Caco-2 (cell line): ENCODE measurements around the gene TNPO3. TPM values are rescaled to one million over a fixed set of nuclear protein-coding genes. Genes with fewer than 3 reads are reported as not detected.
"Not testable (repeated sequence)": the region's sequence is repeated elsewhere in the genome, so short reads cannot be mapped to it uniquely, and the experiment has no call there.

Experiments used
- BruUV-seq: library from RNA; stranded (reverse); fragments of 400-500 nt; replicated peaks from 2 replicates; lab custom pipeline; 2021; lab: Mats Ljungman, UMichigan
- CTCF ChIA-PET: fragments of 300-600 bp; sonication (Branson Sonifier 250); formaldehyde crosslinking; loops from one replicate; lab custom pipeline; 2022; ENCODE audit warnings: antibody characterized with exemption; lab: Charles Lee
- POLR2A ChIA-PET: fragments of 300-600 bp; sonication (Branson Sonifier 250); formaldehyde crosslinking; loops from one replicate; lab custom pipeline; 2022; ENCODE audit warnings: antibody characterized with exemption; lab: Charles Lee
- DNase-seq, 2 experiments: peaks; one replicate each; pipeline versions ENCODE4 v3.0.0 to v3.0.0-alpha.2; 2020 to 2022
- H3K27me3 ChIP-seq: replicated peaks from 2 replicates; pipeline ENCODE4 v1.6.0; 2011; ENCODE audit warnings: low read length; ENCODE audit not compliant: control insufficient read depth, insufficient read depth
- H3K36me3 ChIP-seq: 2 replicates; pipeline ENCODE4 v1.5.1; 2011; ENCODE audit warnings: low read length; ENCODE audit not compliant: control insufficient read depth, insufficient read depth
- H3K4me1 ChIP-seq: fragments of 250-450 bp; sonication (Bioruptor Pico); 2 replicates; pipeline ENCODE4 v1.5.1; 2020; ENCODE audit warnings: mild to moderate bottlenecking
- H3K4me3 ChIP-seq: 2 replicates; pipeline ENCODE4 v1.5.1; 2011; ENCODE audit warnings: low read depth, mild to moderate bottlenecking, control low read depth, low read length
- H3K9me3 ChIP-seq: fragments of 250-450 bp; sonication (Bioruptor Pico); 2 replicates; pipeline ENCODE4 v1.5.1; 2020; ENCODE audit warnings: mild to moderate bottlenecking, moderate library complexity
- H3K27ac Mint-ChIP-seq: one replicate; pipeline ENCODE4 v1.8.0; 2022; ENCODE audit warnings: mixed read lengths; ENCODE audit not compliant: unreplicated experiment
- H3K27me3 Mint-ChIP-seq: one replicate; pipeline ENCODE4 v1.8.0; 2022; ENCODE audit warnings: mixed read lengths; ENCODE audit not compliant: insufficient read depth, unreplicated experiment
- H3K36me3 Mint-ChIP-seq: one replicate; pipeline ENCODE4 v1.8.0; 2022; ENCODE audit warnings: mild to moderate bottlenecking, mixed read lengths; ENCODE audit not compliant: insufficient read depth, unreplicated experiment
- H3K4me1 Mint-ChIP-seq: one replicate; pipeline ENCODE4 v1.8.0; 2022; ENCODE audit warnings: low read depth, mixed read lengths; ENCODE audit not compliant: unreplicated experiment
- H3K4me3 Mint-ChIP-seq: one replicate; pipeline ENCODE4 v1.8.0; 2022; ENCODE audit warnings: mild to moderate bottlenecking, moderate library complexity, mixed read lengths; ENCODE audit not compliant: unreplicated experiment
- H3K9me3 Mint-ChIP-seq: one replicate; pipeline ENCODE4 v1.8.0; 2022; ENCODE audit warnings: mixed read lengths; ENCODE audit not compliant: unreplicated experiment
- CTCF ChIP-seq, 2 experiments: fragments of 200-600 bp in 1 of 2; IDR thresholded peaks; 1 replicate in 1 of 2; 2 replicates in 1 of 2; pipeline versions ENCODE4 v1.5.1 to v1.8.0; 2011 to 2022; ENCODE audit warnings: antibody characterized with exemption in 1 of 2, control low read depth in 1 of 2, inconsistent platforms in 1 of 2, low read depth in 1 of 2, low read length in 1 of 2, mild to moderate bottlenecking in 1 of 2, moderate library complexity in 1 of 2; ENCODE audit not compliant: insufficient read depth in 1 of 2, severe bottlenecking in 1 of 2, unreplicated experiment in 1 of 2
- intact Hi-C: fragments of 100-400 bp; cut with micrococcal nuclease; formaldehyde crosslinking; loops from one replicate; pipeline ENCODE4 v1.10.0; 2022; ENCODE audit not compliant: unreplicated experiment
- total RNA-seq: library from RNA; stranded (reverse); gene quantifications from 2 replicates; pipeline ENCODE4 v1.2.3, GENCODE V29; 2022

The TNPO3 gene
- total RNA-seq, 1 experiment from 2014 or later, result 59.8 TPM

- Mint-ChIP-seq H3K4me1 (peaks cover 7% of the 10 kb centered on the region), H3K9me3 (no peaks in the 10 kb centered on the region), H3K4me3 (no peak overlapping the region), H3K27ac (no peak overlapping the region), H3K36me3 (peaks cover 17% of the 10 kb centered on the region), H3K27me3 (no peaks in the 10 kb centered on the region)
- no peak for DNase-seq
- intact Hi-C loops, result no loop called here
- BruUV-seq, result no TSS peak
- Histone ChIP-seq H3K4me3 (no peak overlapping the region), H3K36me3 (no peaks in the 10 kb centered on the region), H3K27me3 (no peaks in the 10 kb centered on the region), H3K4me1 (no peaks in the 10 kb centered on the region), H3K9me3 (no peaks in the 10 kb centered on the region)
- no peak for TF ChIP-seq CTCF (IDR thresholded peaks at IDR 0.05; ENCODE audit: insufficient read depth in 1 of 2, low read depth in 1 of 2, low read length in 1 of 2, severe bottlenecking in 1 of 2, unreplicated experiment in 1 of 2)
- POLR2A ChIA-PET, result no interaction called here
- CTCF ChIA-PET, result no interaction called here
Measured at GRCh38 chr7:129041142-129042085, 13.5 kb downstream of the TNPO3 start.

GRCh38 chr7:129038468-129038867 lies 16.4 kb downstream of the TNPO3 start:
- BruUV-seq, H3K4me1 ChIP-seq, DNase-seq, H3K9me3 ChIP-seq, H3K4me3 ChIP-seq, H3K27ac Mint-ChIP-seq, intact Hi-C loops, H3K36me3 ChIP-seq, H3K27me3 Mint-ChIP-seq, H3K4me3 Mint-ChIP-seq, H3K4me1 Mint-ChIP-seq, POLR2A ChIA-PET, H3K27me3 ChIP-seq, CTCF ChIA-PET, H3K9me3 Mint-ChIP-seq: not testable (repeated sequence)
- H3K36me3 Mint-ChIP-seq, result peaks cover 38% of the 10 kb centered on the region

- H3K27me3 Mint-ChIP-seq, result no peaks in the 10 kb centered on the region
- DNase-seq, result no peak
- BruUV-seq, result no TSS peak
- Histone ChIP-seq H3K4me3 (no peak overlapping the region), H3K27me3 (no peaks in the 10 kb centered on the region), H3K9me3 (no peaks in the 10 kb centered on the region), H3K4me1 (no peaks in the 10 kb centered on the region), H3K36me3 (no peaks in the 10 kb centered on the region)
- intact Hi-C loops, result no loop called here
- H3K9me3 Mint-ChIP-seq, result no peaks in the 10 kb centered on the region
- peaks cover 7% of the 10 kb centered on the region for H3K4me1 Mint-ChIP-seq
- no peak for TF ChIP-seq CTCF (IDR thresholded peaks at IDR 0.05; ENCODE audit: insufficient read depth in 1 of 2, low read depth in 1 of 2, low read length in 1 of 2, severe bottlenecking in 1 of 2, unreplicated experiment in 1 of 2)
- H3K27ac Mint-ChIP-seq, result no peak overlapping the region
- peaks cover 38% of the 10 kb centered on the region for H3K36me3 Mint-ChIP-seq
- POLR2A ChIA-PET, result no interaction called here
- no peak overlapping the region for H3K4me3 Mint-ChIP-seq
- CTCF ChIA-PET, result no interaction called here
Measured at GRCh38 chr7:129037585-129037984, 17.3 kb downstream of the TNPO3 start.
